Pancreas (tissue), 10 donors: ENCODE measurements around the gene VARS1. TPM values are rescaled to one million over a fixed set of nuclear protein-coding genes. Genes with fewer than 3 reads are reported as not detected.
A peak's percentile ranks its signal among the peaks of the same experiment; 100 is the strongest.
"Not testable (repeated sequence)": the region's sequence is repeated elsewhere in the genome, so short reads cannot be mapped to it uniquely, and the experiment has no call there.

Experiments
- ATAC-seq, 4 donors: fragments of 200-7000 bp; cut with Tn5 transposase; one replicate each; pipeline versions ENCODE4 v1.8.0 to v1.9.1; 2020; ENCODE audit warnings: mild to moderate bottlenecking in 4 of 4, moderate library complexity in 4 of 4
- DNase-seq, 6 donors: peaks; one replicate each; pipeline ENCODE4 v3.0.0-alpha.2; 2020
- FAIRE-seq: peaks from 2 replicates; lab custom pipeline; 2012; peaks lifted over from hg19 to GRCh38; lab: Jason Lieb, UNC
- H3K27ac ChIP-seq, 4 donors: fragments of 200-600 bp; sonication (generic); 1 replicate in 3 of 4; 2 replicates in 1 of 4; pipeline versions ENCODE4 v1.5.0 to v1.8.0; 2020
- H3K27me3 ChIP-seq, 4 donors: fragments of 200-600 bp; one replicate each; pipeline ENCODE4 v1.8.0; 2021
- H3K36me3 ChIP-seq, 3 donors: fragments of 200-600 bp; sonication (generic) in 1 of 3; one replicate each; pipeline versions ENCODE4 v1.5.0 to v1.8.0; 2020 to 2021
- H3K4me1 ChIP-seq, 3 donors: fragments of 200-600 bp; one replicate each; pipeline ENCODE4 v1.8.0; 2021
- H3K4me3 ChIP-seq, 4 donors: fragments of 200-600 bp; sonication (generic) in 2 of 4; one replicate each; pipeline versions ENCODE4 v1.5.0 to v1.8.0; 2020 to 2021
- H3K9me3 ChIP-seq, 4 donors: fragments of 200-600 bp; one replicate each; pipeline ENCODE4 v1.8.0; 2021
- CTCF ChIP-seq, 4 donors: fragments of 200-600 bp; sonication (generic) in 3 of 4; IDR thresholded peaks; one replicate each; pipeline versions ENCODE4 v1.5.0 to v1.8.0; 2021; ENCODE audit warnings: antibody characterized with exemption in 4 of 4
- WGBS, 2 donors: extraction: QIAGEN DNeasy Blood & Tissue Kit; methylation state at CpG; one replicate each; pipeline ENCODE4 v1.1.7; 2013; 5-methylcytosine and 5-hydroxymethylcytosine counted together
- intact Hi-C, 3 donors: fragments of 100-400 bp; cut with DNase I; formaldehyde crosslinking; loops; one replicate each; pipeline versions ENCODE4 v1.11.1 to v1.14.2; 2022
- polyA plus RNA-seq, 2 donors: library from polyadenylated mRNA; stranded (reverse); fragments of 200-250 nt; gene quantifications; one replicate each; pipeline ENCODE4 v1.2.3, GENCODE V29; 2013
- total RNA-seq, 6 donors: library from RNA; stranded (reverse); fragmentation: NEBNext Ultra II Directional in 4 of 6; extraction: Animal tissue kit (Norgen Biotek cat#: 25700) in 4 of 6; gene quantifications; one replicate each; pipeline versions ENCODE4 v1.2.1 to v1.2.4, GENCODE V29; 2021 to 2023
- donor health status: healthy with polysubstance abuse.
- donor health status: DM: no; HTN: no; CAD: no; lungs with moderate emphysema.
- donor health status: DM: no; HTN: no; CAD: no.
- donor health status: control.
- donor health status: control.
- donor health status: Bipolar disorder and iron deficiency.
- donor health status: DM: yes; HTN: yes; CAD: no.
- donor health status: DM: no; HTN: no; CAD: no.
- donor health status: DM: no; HTN: no; CAD: no.
- donor health status: DM: yes; HTN: yes; CAD: no.

VARS1 gene
- total and polyA plus RNA-seq, 8 donors = 22.0 to 67.3 (median 36.3) TPM

GRCh38 chr6:31819871-31820299 is 24.3 kb upstream of the VARS1 start:
- Histone ChIP-seq H3K27ac (peak overlapping the region in 1 of 4 donors; percentile 64), H3K27me3 (no peaks in the 10 kb centered on the region), H3K4me3 (no peak overlapping the region), H3K36me3 (no peaks in the 10 kb centered on the region), H3K9me3 (no peaks in the 10 kb centered on the region), H3K4me1 (peaks cover 23 to 36% (median 35%) of the 10 kb centered on the region in 3 donors)
- DNase-seq = no peak
- no peak for ATAC-seq
- intact Hi-C loops = no loop called here
- no peak for FAIRE-seq
- TF ChIP-seq CTCF (IDR thresholded peaks at IDR 0.05) = no peak

- Histone ChIP-seq H3K4me3 (peak overlapping the region in 3 of 4 donors; percentile 9 to 44 (median 24)), H3K27ac (peak overlapping the region in 2 of 4 donors; percentile 15 to 64), H3K4me1 (peaks cover 19 to 30% (median 23%) of the 10 kb centered on the region in 3 donors)
- WGBS, 2 donors = 48 to 57% methylated on average over 8 of the region's 8 CpGs
- ATAC-seq, FAIRE-seq, H3K36me3 ChIP-seq, H3K27me3 ChIP-seq, intact Hi-C loops, H3K9me3 ChIP-seq: not testable (repeated sequence)
- DNase-seq = peak in 2 of 6 donors; percentile 45 to 87
Observed at GRCh38 chr6:31817929-31818511, 22.5 kb upstream of the VARS1 start.

GRCh38 chr6:31817133-31817928 is 21.8 kb upstream of the VARS1 start:
- H3K9me3 ChIP-seq, H3K27me3 ChIP-seq, H3K36me3 ChIP-seq, FAIRE-seq, intact Hi-C loops: not testable (repeated sequence)
- Histone ChIP-seq H3K4me3 (peak overlapping the region in 3 of 4 donors; percentile 9 to 44 (median 24)), H3K4me1 (peaks cover 12 to 26% (median 22%) of the 10 kb centered on the region in 3 donors), H3K27ac (peak overlapping the region in 2 of 4 donors; percentile 64)
- ATAC-seq (peak in 2 of 4 donors; percentile 6 to 7), DNase-seq (peak in 1 of 6 donors; percentile 89)
- WGBS, 2 donors = 26 to 57% methylated on average over 14 to 15 of the region's 37 CpGs

GRCh38 chr6:31815025-31815838 is 19.7 kb upstream of the VARS1 start, which contains the start of the genes HSPA1A and HSPA1L:
HSPA1A (plus strand) TSS chr6:31815543; CDS start chr6:31815757, 214 bp downstream.
HSPA1L (minus strand) TSS chr6:31815283; CDS start chr6:31811972, 3,311 bp downstream.
- 0% methylated on average over 47 to 56 of the region's 56 CpGs for WGBS, 2 donors
- DNase-seq (peak; percentile 90 to 97 (median 94)), ATAC-seq (peak; percentile 36 to 85 (median 72)), FAIRE-seq (no peak)
- Histone ChIP-seq H3K27me3 (no peaks in the 10 kb centered on the region), H3K4me3 (peak within 1 kb of the TSS in 3 of 4 donors; percentile 33 to 44 (median 43)), H3K27ac (peak within 1 kb of the TSS; percentile 78 to 100 (median 94)), H3K9me3 (no peaks in the 10 kb centered on the region), H3K36me3 (no peaks in the 10 kb centered on the region), H3K4me1 (peaks cover 3 to 18% (median 16%) of the 10 kb centered on the region in 3 donors)
- intact Hi-C loops = no loop called here
- TF ChIP-seq CTCF (IDR thresholded peaks at IDR 0.05) = no peak

GRCh38 chr6:31814677-31815024 is 19.1 kb upstream of the VARS1 start:
- Histone ChIP-seq H3K27me3 (no peaks in the 10 kb centered on the region), H3K27ac (peak overlapping the region; percentile 78 to 100 (median 94)), H3K9me3 (no peaks in the 10 kb centered on the region), H3K4me1 (peaks cover 0 to 18% (median 16%) of the 10 kb centered on the region in 3 donors), H3K36me3 (no peaks in the 10 kb centered on the region), H3K4me3 (peak overlapping the region in 3 of 4 donors; percentile 8 to 44 (median 43))
- 0% methylated on average over 13 of the region's 13 CpGs for WGBS, 2 donors
- intact Hi-C loops = no loop called here
- DNase-seq = peak in 5 of 6 donors; percentile 93 to 97 (median 95)
- ATAC-seq = peak; percentile 23 to 85 (median 65)
- TF ChIP-seq CTCF (IDR thresholded peaks at IDR 0.05) = no peak
- FAIRE-seq = no peak
